GM23248 (cell line): ENCODE results near the gene FRY.

Source experiments
- EZH2 ChIP-seq: fragments of 200-600 bp; sonication (generic); IDR thresholded peaks from 2 replicates; pipeline ENCODE4 v1.6.1; 2018; ENCODE audit warnings: antibody characterized with exemption, mild to moderate bottlenecking; ENCODE audit not compliant: insufficient read depth, poor library complexity, severe bottlenecking
- EZH2phosphoT487 ChIP-seq: fragments of 200-600 bp; sonication (generic); IDR thresholded peaks from 2 replicates; pipeline ENCODE4 v1.6.1; 2018; ENCODE audit warnings: antibody characterized with exemption, moderate library complexity, mild to moderate bottlenecking, low read depth; ENCODE audit not compliant: insufficient read depth

- TF ChIP-seq EZH2phosphoT487: no peak
- no peak for TF ChIP-seq EZH2
These were observed 178.1 kb downstream of the FRY start for GRCh38 chr13:32209652-32210051.
